Activated T-cell treated with anti-CD3 and anti-CD28 coated beads, Interleukin-2, amount 50 U/mL, for 4 hours (primary cell): ENCODE results near the gene B3GNT4. TPM values are rescaled to one million over a fixed set of nuclear protein-coding genes. Genes with fewer than 3 reads are reported as not detected.
"Not testable (repeated sequence)": the region's sequence is repeated elsewhere in the genome, so short reads cannot be mapped to it uniquely, and the experiment has no call there.

Experiments
- ATAC-seq, 2 donors: fragments of 200-7000 bp; cut with Tn5 transposase; one replicate each; pipeline ENCODE4 v1.10.0; 2021
- DNase-seq: peaks from one replicate; pipeline ENCODE4 v3.0.0-alpha.2; 2020
- H3K27me3 Mint-ChIP-seq: one replicate; pipeline ENCODE4 v1.8.0; 2021; ENCODE audit warnings: low read depth, mixed read lengths
- H3K36me3 Mint-ChIP-seq: one replicate; pipeline ENCODE4 v1.8.0; 2022; ENCODE audit warnings: mixed read lengths; ENCODE audit not compliant: insufficient read depth
- H3K4me1 Mint-ChIP-seq: one replicate; pipeline ENCODE4 v1.8.0; 2021; ENCODE audit warnings: low read depth, mixed read lengths
- H3K4me3 Mint-ChIP-seq: one replicate; pipeline ENCODE4 v1.8.0; 2021; ENCODE audit warnings: mild to moderate bottlenecking, moderate library complexity, mixed read lengths
- H3K9me3 Mint-ChIP-seq: one replicate; pipeline ENCODE4 v1.8.0; 2021; ENCODE audit warnings: mixed read lengths
- total RNA-seq, 3 donors: library from RNA; stranded (reverse); gene quantifications; one replicate each; pipeline ENCODE4 v1.2.1, GENCODE V29; 2021

The B3GNT4 gene
- total RNA-seq, 3 donors from 2014 or later, result 0.16 to 0.43 (median 0.19) TPM

- Mint-ChIP-seq H3K27me3 (peaks cover 29% of the 10 kb centered on the region), H3K4me1 (peaks cover 9% of the 10 kb centered on the region), H3K9me3 (peaks cover 9% of the 10 kb centered on the region), H3K36me3 (peaks cover 3% of the 10 kb centered on the region), H3K4me3 (no peak overlapping the region)
- ATAC-seq, result no peak
- no peak for DNase-seq
Measured at GRCh38 chr12:122199484-122200355, 3.8 kb upstream of the B3GNT4 start.

- Mint-ChIP-seq H3K4me3 (no peak overlapping the region), H3K36me3 (peaks cover 1% of the 10 kb centered on the region), H3K27me3 (peaks cover 31% of the 10 kb centered on the region), H3K9me3 (peaks cover 2% of the 10 kb centered on the region), H3K4me1 (peaks cover 12% of the 10 kb centered on the region)
- no peak for DNase-seq
- no peak for ATAC-seq
Measured at GRCh38 chr12:122200541-122201175, 2.9 kb upstream of the B3GNT4 start.

GRCh38 chr12:122201381-122201780 lies 2.1 kb upstream of the B3GNT4 start:
- ATAC-seq (no peak), DNase-seq (no peak)
- Mint-ChIP-seq H3K9me3 (no peaks in the 10 kb centered on the region), H3K27me3 (peaks cover 31% of the 10 kb centered on the region), H3K4me1 (peaks cover 12% of the 10 kb centered on the region), H3K4me3 (no peak overlapping the region), H3K36me3 (no peaks in the 10 kb centered on the region)

GRCh38 chr12:122202017-122202416 lies 1.5 kb upstream of the B3GNT4 start:
- no peak for ATAC-seq
- Mint-ChIP-seq H3K4me3 (no peak overlapping the region), H3K9me3 (no peaks in the 10 kb centered on the region), H3K4me1 (peaks cover 12% of the 10 kb centered on the region), H3K36me3 (no peaks in the 10 kb centered on the region), H3K27me3 (peaks cover 27% of the 10 kb centered on the region)
- no peak for DNase-seq

GRCh38 chr12:122202811-122203210 lies 698 bp upstream of the B3GNT4 start:
- ATAC-seq, H3K36me3 Mint-ChIP-seq, H3K4me1 Mint-ChIP-seq, H3K9me3 Mint-ChIP-seq, DNase-seq: not testable (repeated sequence)
- peaks cover 22% of the 10 kb centered on the region for H3K27me3 Mint-ChIP-seq
- H3K4me3 Mint-ChIP-seq, result peak overlapping the region; percentile 71

GRCh38 chr12:122204167-122205052 lies 901 bp downstream of the B3GNT4 start:
- peak; percentile 21 to 24 for ATAC-seq

GRCh38 chr12:122205053-122205925 lies 1.8 kb downstream of the B3GNT4 start:
- no peak for DNase-seq

More at GRCh38 chr12:122204167-122205052, 901 bp downstream of the B3GNT4 start:
- Mint-ChIP-seq H3K9me3 (no peaks in the 10 kb centered on the region), H3K4me1 (peaks cover 9% of the 10 kb centered on the region), H3K27me3 (peaks cover 17% of the 10 kb centered on the region), H3K36me3 (peaks cover 12% of the 10 kb centered on the region), H3K4me3 (peak overlapping the region; percentile 61)
- no peak for DNase-seq

GRCh38 chr12:122206111-122206881 lies 2.8 kb downstream of the B3GNT4 start:
- Mint-ChIP-seq H3K4me3 (no peak overlapping the region), H3K4me1 (peaks cover 9% of the 10 kb centered on the region), H3K27me3 (peaks cover 7% of the 10 kb centered on the region), H3K36me3 (peaks cover 18% of the 10 kb centered on the region), H3K9me3 (no peaks in the 10 kb centered on the region)
- DNase-seq (no peak), ATAC-seq (no peak)

More at GRCh38 chr12:122205053-122205925, 1.8 kb downstream of the B3GNT4 start:
- ATAC-seq, result no peak
- H3K4me3 Mint-ChIP-seq, result peak overlapping the region; percentile 64
- H3K9me3 Mint-ChIP-seq, result no peaks in the 10 kb centered on the region
- peaks cover 9% of the 10 kb centered on the region for H3K4me1 Mint-ChIP-seq
- H3K36me3 Mint-ChIP-seq, result peaks cover 18% of the 10 kb centered on the region
- H3K27me3 Mint-ChIP-seq, result peaks cover 10% of the 10 kb centered on the region

GRCh38 chr12:122206976-122207375 lies 3.5 kb downstream of the B3GNT4 start:
- Mint-ChIP-seq H3K4me3 (no peak overlapping the region), H3K36me3 (peaks cover 19% of the 10 kb centered on the region), H3K27me3 (peaks cover 3% of the 10 kb centered on the region), H3K9me3 (no peaks in the 10 kb centered on the region), H3K4me1 (peaks cover 9% of the 10 kb centered on the region)
- no peak for ATAC-seq
- DNase-seq, result no peak

GRCh38 chr12:122207391-122207790 lies 3.9 kb downstream of the B3GNT4 start:
- peaks cover 3% of the 10 kb centered on the region for H3K27me3 Mint-ChIP-seq
- H3K4me1 Mint-ChIP-seq, result peaks cover 9% of the 10 kb centered on the region
- no peaks in the 10 kb centered on the region for H3K9me3 Mint-ChIP-seq
- ATAC-seq, result no peak
- DNase-seq, result no peak
- no peak overlapping the region for H3K4me3 Mint-ChIP-seq
- peaks cover 23% of the 10 kb centered on the region for H3K36me3 Mint-ChIP-seq

GRCh38 chr12:122208073-122208820 lies 4.7 kb downstream of the B3GNT4 start:
- Mint-ChIP-seq H3K9me3 (no peaks in the 10 kb centered on the region), H3K4me3 (no peak overlapping the region), H3K27me3 (peaks cover 3% of the 10 kb centered on the region), H3K4me1 (peaks cover 7% of the 10 kb centered on the region), H3K36me3 (peaks cover 24% of the 10 kb centered on the region)
- DNase-seq (no peak), ATAC-seq (no peak)

GRCh38 chr12:122215771-122216170 lies 12.3 kb downstream of the B3GNT4 start:
- no peak for ATAC-seq
- H3K9me3 Mint-ChIP-seq, result no peaks in the 10 kb centered on the region

More at GRCh38 chr12:122215771-122216170, 12.3 kb downstream of the B3GNT4 start:
- H3K4me3 Mint-ChIP-seq, result no peak overlapping the region
- H3K27me3 Mint-ChIP-seq, result no peaks in the 10 kb centered on the region
- peaks cover 4% of the 10 kb centered on the region for H3K4me1 Mint-ChIP-seq
- no peak for DNase-seq
- H3K36me3 Mint-ChIP-seq, result peaks cover 25% of the 10 kb centered on the region
